Stimulated activated CD8-positive, alpha-beta memory T cell treated with anti-CD3 and anti-CD28 coated beads, Interleukin-4, amount 100 ng/mL, for 24 hours (primary cell): ENCODE data around the gene ACP6.

ENCODE experiments used
- DNase-seq: peaks from one replicate; pipeline ENCODE4 v3.0.0-alpha.2; 2020; ENCODE audit warnings: low read depth

Gene ACP6

GRCh38 chr1:147651466-147651865 is 18.9 kb downstream of the ACP6 start:
- no peak for DNase-seq

DNA sequence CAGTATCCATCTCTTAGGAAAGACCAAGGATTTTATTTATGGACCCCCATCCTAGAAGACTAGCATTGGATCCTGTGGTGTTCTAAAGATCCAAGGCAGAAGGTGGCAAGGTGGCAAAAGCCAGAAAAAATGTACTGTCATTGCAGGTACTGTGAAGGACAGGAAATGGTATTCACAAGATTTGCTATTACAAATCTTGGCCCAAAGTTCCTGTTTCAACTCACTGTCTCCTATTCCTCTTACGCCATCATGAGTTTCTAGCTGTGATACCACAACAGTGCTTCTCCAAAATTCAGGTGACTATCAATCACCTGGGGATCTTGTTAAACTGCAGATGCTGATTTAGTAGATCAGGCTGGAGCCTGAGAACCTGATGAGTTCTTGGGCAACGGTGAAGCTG is 21.4 kb downstream of the ACP6 start:
- no peak for DNase-seq

DNA sequence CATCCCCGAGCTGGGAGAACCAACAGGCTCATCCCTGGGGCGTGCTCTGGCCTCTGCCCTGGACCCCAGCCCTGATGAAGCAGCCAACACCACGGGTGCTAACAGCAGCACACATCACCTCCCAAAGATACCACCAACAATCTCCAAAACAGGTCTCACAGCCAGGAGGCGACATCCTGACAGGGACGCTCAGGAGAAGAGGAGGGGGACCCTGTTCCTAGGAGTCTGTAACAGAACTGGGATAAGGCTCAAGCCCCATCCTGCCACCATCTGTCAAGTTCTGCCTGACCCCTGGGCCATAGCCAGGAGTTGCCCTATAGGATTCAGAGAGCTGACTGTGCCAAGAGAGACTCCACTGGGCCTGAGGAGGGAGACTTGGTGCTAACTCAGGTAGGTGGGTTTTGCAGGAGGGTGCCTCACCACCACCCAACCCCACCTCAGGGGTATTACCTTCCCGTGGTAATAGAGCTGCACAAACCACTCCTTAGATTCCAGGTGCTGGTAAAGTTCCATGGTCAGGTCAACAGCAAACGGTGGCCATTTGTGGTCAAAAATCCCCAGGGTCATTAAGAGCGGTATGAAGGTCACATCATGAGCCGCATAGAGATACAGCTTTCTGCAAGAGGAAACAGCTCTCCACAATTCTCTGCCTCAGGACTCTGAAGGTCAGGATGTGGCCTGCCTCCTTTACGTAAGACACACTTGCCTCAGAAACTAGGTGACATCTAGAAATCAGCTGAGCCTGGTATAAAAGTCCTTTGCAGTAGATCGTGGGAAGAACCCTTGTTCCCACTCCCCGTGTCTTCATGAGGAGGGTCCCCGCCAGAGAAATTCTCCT is 22.3 kb downstream of the ACP6 start:
- no peak for DNase-seq

- DNase-seq: no peak
Measured at GRCh38 chr1:147643974-147644373, 26.4 kb downstream of the ACP6 start.

DNA sequence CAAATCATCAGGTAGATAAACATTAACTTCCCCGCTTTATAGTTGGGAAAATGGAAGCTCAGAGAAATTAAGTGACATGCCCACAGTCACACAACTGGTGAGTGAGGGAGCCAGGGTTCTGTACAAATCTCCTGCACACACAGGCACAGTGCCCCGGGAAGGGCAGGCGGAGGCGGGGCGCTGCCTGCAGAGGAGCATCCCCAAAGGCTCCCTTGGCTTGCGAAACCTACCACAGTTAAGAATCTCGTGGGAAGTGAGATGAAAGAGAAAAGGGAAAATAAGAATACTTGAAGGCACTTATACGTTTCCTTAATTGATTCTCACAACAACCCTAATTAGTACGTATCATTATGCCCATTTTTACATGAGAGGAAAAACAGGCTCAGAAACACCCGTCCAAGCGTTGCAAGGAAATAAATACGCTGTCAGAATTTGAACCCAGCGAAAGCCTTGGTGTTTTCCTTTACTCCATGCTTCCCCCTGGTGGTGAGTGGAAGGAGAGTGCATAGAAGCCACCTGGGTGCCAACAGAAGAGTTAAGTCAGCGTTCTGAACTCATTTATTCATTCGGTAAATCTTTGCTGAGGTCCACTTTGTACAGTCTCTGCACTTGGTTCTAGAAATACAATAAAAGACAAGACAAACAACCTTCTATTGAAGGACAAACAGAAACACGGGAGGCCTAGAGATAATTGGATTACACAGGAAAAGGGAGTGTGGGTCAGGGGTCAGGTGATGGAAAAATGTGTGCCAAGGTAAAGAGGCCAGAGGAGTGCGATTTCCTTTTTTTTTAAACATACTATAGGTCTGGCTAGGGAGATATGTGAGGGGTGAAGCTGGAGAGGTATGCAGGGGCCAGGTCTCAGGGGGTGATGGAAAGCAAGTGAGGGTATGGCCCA is 28.4 kb downstream of the ACP6 start:
- no peak for DNase-seq

DNA sequence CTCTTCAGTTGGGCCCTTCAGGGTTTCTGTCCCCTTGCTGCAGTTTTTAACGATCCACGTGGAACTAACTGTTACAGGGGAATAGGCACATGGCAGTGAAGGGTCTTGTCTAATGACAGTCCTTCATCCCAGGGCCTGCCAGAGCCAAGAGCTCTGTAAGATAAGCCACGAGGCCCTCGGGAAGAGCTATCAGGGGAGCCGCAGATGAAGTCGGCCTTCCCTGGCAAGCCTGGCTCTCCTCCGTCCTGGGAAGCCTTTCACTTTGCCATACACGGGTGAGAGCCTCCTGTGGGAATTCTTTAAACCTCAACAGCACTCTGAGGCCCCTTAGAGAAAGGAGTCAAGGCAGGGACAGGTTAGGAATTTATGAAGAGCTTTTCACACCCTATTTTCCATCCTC is 29.0 kb downstream of the ACP6 start:
- no peak for DNase-seq

DNA sequence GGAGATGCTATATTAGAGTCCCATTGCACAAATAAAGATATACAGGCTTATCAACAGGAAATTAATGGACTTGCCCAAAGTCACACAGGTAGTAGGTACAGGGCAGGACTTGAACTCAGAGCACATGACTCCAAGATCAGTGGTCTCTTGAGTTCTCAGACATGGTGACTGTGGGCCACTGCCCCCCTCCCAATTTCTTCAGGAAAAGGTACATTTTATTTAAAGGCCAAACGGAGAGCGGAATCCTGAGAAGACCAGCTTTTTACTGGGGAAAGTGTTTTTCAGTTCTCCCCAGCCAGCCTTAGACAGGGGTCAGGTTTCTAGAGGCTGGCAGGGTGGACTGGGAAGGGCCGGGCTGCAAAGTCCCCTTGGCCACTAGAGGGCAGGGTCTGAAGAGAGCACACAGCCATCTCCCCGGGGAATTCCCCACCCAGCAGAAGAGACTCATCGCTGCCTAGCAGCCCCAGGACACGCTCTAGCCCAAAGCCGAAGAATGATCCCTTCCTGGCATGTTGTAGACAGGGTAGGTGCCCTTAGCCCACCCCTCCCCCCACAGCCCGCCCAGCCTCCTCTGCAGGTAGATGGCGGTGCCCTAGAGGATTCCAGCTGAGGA is 29.7 kb downstream of the ACP6 start:
- peak; percentile 65 for DNase-seq

DNA sequence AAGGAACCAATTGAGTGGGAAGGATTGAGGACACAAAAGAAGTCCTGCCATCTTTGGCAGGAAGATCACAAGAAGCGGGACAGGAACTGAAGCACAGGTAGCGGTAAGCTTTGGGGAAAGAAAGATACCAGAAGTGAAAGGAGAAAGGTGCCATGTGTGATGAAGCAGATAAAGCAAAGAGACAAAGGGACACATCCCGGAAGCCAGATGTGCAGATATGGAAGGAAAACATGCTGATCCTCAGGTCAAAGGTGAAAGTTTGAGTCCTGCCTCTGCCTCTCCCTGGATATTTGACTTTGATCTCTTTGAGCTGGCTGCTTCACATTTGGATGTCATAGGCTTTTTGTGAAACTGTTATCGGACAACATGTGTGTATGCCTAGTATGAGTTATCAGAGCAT is 34.0 kb downstream of the ACP6 start:
- DNase-seq: no peak

DNA sequence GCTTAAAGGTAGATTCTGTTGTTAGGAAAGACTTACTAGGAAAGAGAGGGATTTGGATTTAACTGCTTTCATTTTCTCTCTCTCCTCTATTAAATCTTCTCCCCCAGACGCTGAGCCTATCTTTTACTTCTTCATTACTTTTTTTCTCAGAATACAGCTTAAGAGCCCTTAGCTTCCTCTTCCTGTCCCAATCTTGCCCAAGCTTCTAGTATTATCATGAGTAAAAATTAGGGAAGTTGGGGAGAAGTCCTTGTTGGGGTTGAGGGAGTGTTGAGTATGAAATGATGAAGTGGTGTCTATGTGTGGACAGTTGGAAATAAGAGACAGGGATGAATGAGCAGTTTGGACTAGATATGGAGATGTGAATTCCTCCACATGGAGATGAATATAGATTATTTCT is 35.0 kb downstream of the ACP6 start:
- DNase-seq: no peak

- no peak for DNase-seq
Measured at GRCh38 chr1:147634645-147635044, 35.7 kb downstream of the ACP6 start.

DNA sequence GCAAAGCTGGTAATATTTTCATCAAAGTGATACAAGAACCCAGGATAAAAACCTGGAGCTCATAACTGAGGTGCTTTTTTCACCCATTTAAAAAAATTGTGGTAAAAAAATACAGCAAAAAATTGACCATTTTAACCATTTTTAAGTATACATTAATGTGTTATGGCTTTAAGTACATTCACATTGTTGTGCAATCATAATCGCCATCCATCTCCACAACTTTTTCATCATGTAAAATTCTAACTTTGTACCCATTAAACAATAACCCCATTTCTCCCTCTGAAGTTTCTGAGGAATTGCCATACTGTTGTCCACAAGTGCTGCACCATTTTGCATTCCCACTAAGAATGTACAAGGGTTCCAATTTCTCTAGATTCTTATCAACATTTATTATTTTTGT is 36.6 kb downstream of the ACP6 start:
- no peak for DNase-seq

- DNase-seq: no peak
Measured at GRCh38 chr1:147631839-147632238, 38.5 kb downstream of the ACP6 start.

DNA sequence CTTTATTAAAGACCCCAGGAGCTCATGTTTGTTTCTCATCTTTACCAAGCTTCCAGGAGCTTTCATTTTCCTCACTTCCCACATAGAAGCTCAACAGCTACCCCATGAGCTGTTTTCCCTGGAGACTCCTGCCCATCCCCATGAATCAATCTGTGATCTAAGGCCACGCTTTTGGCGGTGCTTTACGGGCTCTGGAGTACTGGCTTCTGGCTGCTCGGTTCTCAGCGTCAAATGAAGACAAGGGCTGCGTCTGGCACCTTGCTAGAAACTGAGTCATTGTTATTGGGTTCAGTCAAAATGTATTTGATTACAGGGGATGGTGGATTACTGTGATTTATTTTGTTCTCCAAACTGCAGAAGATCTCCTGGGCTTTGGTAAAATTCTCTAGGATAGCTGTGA is 39.9 kb downstream of the ACP6 start:
- no peak for DNase-seq

- DNase-seq: no peak
Measured at GRCh38 chr1:147630022-147630421, 40.3 kb downstream of the ACP6 start.

GRCh38 chr1:147628441-147628840 is 41.9 kb downstream of the ACP6 start:
- no peak for DNase-seq

DNA sequence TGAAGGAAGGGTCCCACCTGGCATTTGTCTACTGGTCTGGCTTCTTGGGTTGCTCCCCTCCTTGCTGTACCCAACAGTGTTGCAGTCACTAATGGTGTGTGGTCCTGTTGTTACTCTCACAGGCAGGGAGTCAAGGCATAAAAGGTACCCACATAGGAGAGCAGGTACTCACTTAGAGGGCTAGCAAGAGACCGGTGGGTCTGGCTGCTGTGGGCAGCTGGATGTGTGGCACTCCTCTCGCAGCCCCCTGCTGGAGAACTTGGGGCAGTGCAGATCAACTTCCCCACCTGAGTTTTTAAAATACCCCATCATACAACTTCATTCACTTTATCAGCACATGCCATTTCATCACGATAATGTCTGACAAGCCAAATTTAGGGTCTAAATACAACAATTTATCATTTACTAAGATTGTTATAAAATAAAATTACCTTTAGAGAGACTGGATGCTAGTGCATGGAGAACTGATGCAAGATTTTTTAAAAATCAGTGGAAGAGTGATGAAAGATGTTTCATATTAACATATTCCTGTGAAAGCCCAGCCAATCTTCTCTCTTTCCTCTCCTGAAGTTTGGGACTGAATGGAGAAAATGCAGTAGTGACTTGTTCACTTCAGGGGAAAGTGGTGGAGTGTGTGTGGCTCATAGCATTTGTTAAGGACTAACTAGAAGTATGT is 42.8 kb downstream of the ACP6 start:
- DNase-seq: no peak

DNA sequence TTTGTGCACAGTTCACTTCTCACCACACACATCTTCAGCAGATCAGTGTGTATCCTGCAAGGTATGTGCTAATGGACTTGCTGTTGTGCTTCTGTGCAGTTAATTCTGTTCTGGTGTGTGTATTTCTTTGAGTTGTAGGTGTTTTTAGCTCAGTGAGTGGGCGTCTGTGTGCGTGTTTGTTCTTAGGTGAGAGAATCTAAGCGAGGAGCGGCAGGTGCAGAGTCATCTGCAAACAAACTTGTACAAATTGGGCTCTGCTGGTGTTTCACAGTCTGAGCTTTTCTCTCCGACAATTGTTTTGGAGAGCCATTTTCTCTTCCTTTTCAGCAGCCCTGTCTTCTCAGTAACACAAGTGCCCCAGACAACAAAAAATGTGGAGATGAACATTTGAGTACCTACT is 43.6 kb downstream of the ACP6 start:
- no peak for DNase-seq

- no peak for DNase-seq
Measured at GRCh38 chr1:147626291-147626690, 44.0 kb downstream of the ACP6 start.

GRCh38 chr1:147625362-147625995 is 44.8 kb downstream of the ACP6 start:
- no peak for DNase-seq

DNA sequence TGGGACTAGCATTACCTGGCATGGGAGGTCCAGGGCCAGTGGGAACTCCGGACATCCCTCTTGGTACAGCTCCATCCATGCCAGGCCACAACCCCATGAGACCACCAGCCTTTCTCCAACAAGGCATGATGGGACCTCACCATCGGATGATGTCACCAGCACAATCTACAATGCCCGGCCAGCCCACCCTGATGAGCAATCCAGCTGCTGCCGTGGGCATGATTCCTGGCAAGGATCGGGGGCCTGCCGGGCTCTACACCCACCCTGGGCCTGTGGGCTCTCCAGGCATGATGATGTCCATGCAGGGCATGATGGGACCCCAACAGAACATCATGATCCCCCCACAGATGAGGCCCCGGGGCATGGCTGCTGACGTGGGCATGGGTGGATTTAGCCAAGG is 45.8 kb downstream of the ACP6 start:
- no peak for DNase-seq

- DNase-seq: no peak
Measured at GRCh38 chr1:147624011-147624410, 46.3 kb downstream of the ACP6 start.

- DNase-seq: no peak
Measured at GRCh38 chr1:147622731-147623130, 47.6 kb downstream of the ACP6 start.
